Duodenal mucosa (tissue), 2 donors: ENCODE data around the gene EXOSC6.
"Not testable (repeated sequence)": the region's sequence is repeated elsewhere in the genome, so short reads cannot be mapped to it uniquely, and the experiment has no call there.

Experiments
- H3K27ac ChIP-seq: one replicate; pipeline ENCODE4 v1.7.0; 2013; ENCODE audit warnings: low read depth, low read length
- H3K27me3 ChIP-seq, 2 donors: one replicate each; pipeline ENCODE4 v1.7.0; 2013; ENCODE audit warnings: low read length in 2 of 2, control low read depth in 1 of 2; ENCODE audit not compliant: insufficient read depth in 2 of 2, control insufficient read depth in 1 of 2
- H3K36me3 ChIP-seq, 2 donors: one replicate each; pipeline ENCODE4 v1.7.0; 2013; ENCODE audit warnings: low read length in 2 of 2, control low read depth in 1 of 2; ENCODE audit not compliant: insufficient read depth in 2 of 2, control insufficient read depth in 1 of 2
- H3K4me1 ChIP-seq, 2 donors: one replicate each; pipeline ENCODE4 v1.7.0; 2013; ENCODE audit warnings: low read length in 2 of 2, control low read depth in 1 of 2; ENCODE audit not compliant: insufficient read depth in 2 of 2, control insufficient read depth in 1 of 2
- H3K4me3 ChIP-seq, 2 donors: one replicate each; pipeline ENCODE4 v1.7.0; 2013; ENCODE audit warnings: low read length in 2 of 2, low read depth in 1 of 2
- H3K9ac ChIP-seq, 2 donors: one replicate each; pipeline ENCODE4 v1.7.0; 2013; ENCODE audit warnings: low read length in 2 of 2, low read depth in 1 of 2
- H3K9me3 ChIP-seq, 2 donors: one replicate each; pipeline ENCODE4 v1.7.0; 2013; ENCODE audit warnings: low read length in 2 of 2, control low read depth in 1 of 2; ENCODE audit not compliant: control insufficient read depth in 1 of 2

The EXOSC6 gene

GRCh38 chr16:70203508-70203907 is 48.2 kb downstream of the EXOSC6 start:
- not testable (repeated sequence) for H3K36me3 ChIP-seq, H3K9ac ChIP-seq, H3K4me1 ChIP-seq, H3K27ac ChIP-seq, H3K9me3 ChIP-seq, H3K4me3 ChIP-seq, H3K27me3 ChIP-seq

- not testable (repeated sequence) for H3K27ac ChIP-seq, H3K4me1 ChIP-seq, H3K9me3 ChIP-seq, H3K9ac ChIP-seq, H3K4me3 ChIP-seq, H3K36me3 ChIP-seq, H3K27me3 ChIP-seq
Measured at GRCh38 chr16:70200063-70200462, 51.7 kb downstream of the EXOSC6 start.

GRCh38 chr16:70199170-70199569 is 52.6 kb downstream of the EXOSC6 start:
- H3K4me3 ChIP-seq, H3K27ac ChIP-seq, H3K9ac ChIP-seq, H3K36me3 ChIP-seq, H3K9me3 ChIP-seq, H3K4me1 ChIP-seq, H3K27me3 ChIP-seq: not testable (repeated sequence)

- H3K4me3 ChIP-seq, H3K4me1 ChIP-seq: not testable (repeated sequence)
Measured at GRCh38 chr16:70198666-70199065, 53.1 kb downstream of the EXOSC6 start.

GRCh38 chr16:70198230-70198629 is 53.5 kb downstream of the EXOSC6 start:
- not testable (repeated sequence) for H3K27ac ChIP-seq, H3K36me3 ChIP-seq, H3K4me1 ChIP-seq, H3K27me3 ChIP-seq, H3K4me3 ChIP-seq, H3K9me3 ChIP-seq, H3K9ac ChIP-seq

More at GRCh38 chr16:70198666-70199065, 53.1 kb downstream of the EXOSC6 start:
- not testable (repeated sequence) for H3K27ac ChIP-seq, H3K9ac ChIP-seq, H3K9me3 ChIP-seq, H3K27me3 ChIP-seq, H3K36me3 ChIP-seq

- not testable (repeated sequence) for H3K9me3 ChIP-seq, H3K27me3 ChIP-seq, H3K9ac ChIP-seq, H3K4me3 ChIP-seq, H3K36me3 ChIP-seq, H3K4me1 ChIP-seq, H3K27ac ChIP-seq
Measured at GRCh38 chr16:70197611-70198010, 54.1 kb downstream of the EXOSC6 start.
